HepG2 (cell line): ENCODE data around the gene AADACL4. TPM values are rescaled to one million over a fixed set of nuclear protein-coding genes. Genes with fewer than 3 reads are reported as not detected.

Experiments used
- ATAC-seq: fragments of 200-7000 bp; cut with Tn5 transposase; 3 replicates; pipeline ENCODE4 v1.9.1; 2020; ENCODE audit warnings: mild to moderate bottlenecking, moderate library complexity
- BruUV-seq: library from RNA; stranded (reverse); fragments of 400-500 nt; replicated peaks from 2 replicates; lab custom pipeline; 2021; lab: Mats Ljungman, UMichigan
- CTCF ChIA-PET: fragments of 300-600 bp; formaldehyde crosslinking; extraction: SDS; loops from one replicate; lab custom pipeline; 2021; ENCODE audit warnings: low total read pairs, inconsistent platforms, low intra/inter-chr PET ratio; lab: Yijun Ruan, JAX
- POLR2A ChIA-PET: fragments of 350-600 bp; sonication (Branson Sonifier 250); formaldehyde crosslinking; loops from one replicate; lab custom pipeline; 2020; ENCODE audit warnings: antibody characterized with exemption, inconsistent platforms; lab: Yijun Ruan, JAX
- DNase-seq: peaks from one replicate; pipeline ENCODE4 v3.0.0-alpha.2; 2015; ENCODE audit warnings: low spot score
- FAIRE-seq: peaks from 3 replicates; lab custom pipeline; 2011; peaks lifted over from hg19 to GRCh38; lab: Jason Lieb, UNC
- H2AFZ ChIP-seq: one replicate; pipeline ENCODE4 v1.6.1; 2011; ENCODE audit warnings: low read length, inconsistent platforms
- H3K27ac ChIP-seq: fragments of 300-600 bp; 3 replicates; pipeline ENCODE4 v1.8.0; 2011; ENCODE audit warnings: mixed run types, mild to moderate bottlenecking, mixed read lengths, low read length, inconsistent platforms; ENCODE audit not compliant: insufficient read depth; ENCODE audit errors: extremely low read length
- H3K27me3 ChIP-seq, 2 experiments: fragments of 200-600 bp in 1 of 2; 2 replicates in 1 of 2; 3 replicates in 1 of 2; pipeline versions ENCODE4 v1.6.0 to v1.8.0; 2011; ENCODE audit warnings: low read length in 2 of 2, mild to moderate bottlenecking in 2 of 2, moderate library complexity in 2 of 2, inconsistent platforms in 1 of 2; ENCODE audit not compliant: insufficient read depth in 2 of 2, control insufficient read depth in 1 of 2
- H3K36me3 ChIP-seq, 2 experiments: fragments of 200-600 bp in 1 of 2; replicated peaks in 1 of 2; 2 replicates in 1 of 2; 3 replicates in 1 of 2; pipeline versions ENCODE4 v1.5.1 to v1.8.0; 2011; ENCODE audit warnings: low read length in 2 of 2, inconsistent platforms in 1 of 2; ENCODE audit not compliant: insufficient read depth in 2 of 2, control insufficient read depth in 1 of 2
- H3K4me1 ChIP-seq: 2 replicates; pipeline ENCODE4 v1.5.1; 2012; ENCODE audit warnings: low read length, inconsistent platforms; ENCODE audit not compliant: insufficient read depth
- H3K4me2 ChIP-seq: 2 replicates; pipeline ENCODE4 v1.6.0; 2011; ENCODE audit warnings: low read depth, low read length, inconsistent platforms
- H3K4me3 ChIP-seq, 3 experiments: fragments of 200-600 bp in 1 of 3; sonication (generic), shearing (Covaris generic) in 1 of 3; replicated peaks in 1 of 3; 2 replicates each; pipeline ENCODE4 v1.5.1; 2011 to 2016; ENCODE audit warnings: low read length in 3 of 3, inconsistent platforms in 2 of 3, low read depth in 2 of 3, mild to moderate bottlenecking in 2 of 3, control low read depth in 1 of 3, mixed read lengths in 1 of 3; ENCODE audit not compliant: insufficient read depth in 1 of 3
- H3K79me2 ChIP-seq: one replicate; pipeline ENCODE4 v1.6.1; 2011; ENCODE audit warnings: low read length, inconsistent platforms; ENCODE audit not compliant: insufficient read depth
- H3K9ac ChIP-seq: 2 replicates; pipeline ENCODE4 v1.6.0; 2011; ENCODE audit warnings: mild to moderate bottlenecking, low read depth, low read length, inconsistent platforms; ENCODE audit not compliant: insufficient read depth
- H3K9me3 ChIP-seq: 2 replicates; pipeline ENCODE4 v1.5.1; 2012; ENCODE audit warnings: mild to moderate bottlenecking, low read length
- H4K20me1 ChIP-seq: 2 replicates; pipeline ENCODE4 v1.6.0; 2011; ENCODE audit warnings: inconsistent platforms, mild to moderate bottlenecking, low read length, moderate library complexity; ENCODE audit not compliant: insufficient read depth
- DZIP1 ChIP-seq: sonication (generic); formaldehyde crosslinking; IDR thresholded peaks from 2 replicates; pipeline ENCODE4 v1.5.0; 2020; ENCODE audit warnings: mild to moderate bottlenecking, missing genetic modification reagents
- MED8 ChIP-seq: sonication (generic); formaldehyde crosslinking; IDR thresholded peaks from 2 replicates; pipeline ENCODE4 v1.8.1; 2023; ENCODE audit warnings: mild to moderate bottlenecking, missing genetic modification reagents; ENCODE audit not compliant: insufficient replicate concordance
- POGK ChIP-seq: sonication (generic); formaldehyde crosslinking; conservative IDR thresholded peaks from 2 replicates; pipeline ENCODE4 v1.8.0; 2022; ENCODE audit warnings: mild to moderate bottlenecking, moderate library complexity, missing genetic modification reagents
- SOX13 ChIP-seq, 3 experiments: fragments of 450-650 bp in 1 of 3; sonication (generic) in 1 of 3; formaldehyde crosslinking in 1 of 3; IDR thresholded peaks in 2 of 3; conservative IDR thresholded peaks in 1 of 3; 2 replicates each; pipeline versions ENCODE4 v1.5.0 to v1.6.1; 2016 to 2020; ENCODE audit warnings: antibody characterized with exemption in 1 of 3, mild to moderate bottlenecking in 1 of 3, missing compliant biosample characterization in 1 of 3, missing genetic modification reagents in 1 of 3, moderate library complexity in 1 of 3
- SUZ12 ChIP-seq: fragments of 150-350 bp; IDR thresholded peaks from 2 replicates; pipeline ENCODE4 v1.6.1; 2014; ENCODE audit warnings: low read depth, low read length
- ZBTB39 ChIP-seq: sonication (generic); formaldehyde crosslinking; IDR thresholded peaks from 2 replicates; pipeline ENCODE4 v1.5.0; 2020; ENCODE audit warnings: missing genetic modification reagents
- ZC3H13 ChIP-seq: sonication (generic); formaldehyde crosslinking; IDR thresholded peaks from 2 replicates; pipeline ENCODE4 v1.8.1; 2023; ENCODE audit warnings: mild to moderate bottlenecking, missing genetic modification reagents, moderate library complexity
- ZNF224 ChIP-seq: sonication (generic); formaldehyde crosslinking; IDR thresholded peaks from 2 replicates; pipeline ENCODE4 v1.5.0; 2020; ENCODE audit warnings: mild to moderate bottlenecking, missing genetic modification reagents
- WGBS: methylation state at CpG from one replicate; pipeline ENCODE4 v1.1.6; 2017; ENCODE audit warnings: low lambda C conversion rate; 5-methylcytosine and 5-hydroxymethylcytosine counted together
- in situ Hi-C: cut with HindIII; loops from 2 replicates; pipeline ENCODE4 v1.10.0; 2017; ENCODE audit warnings: low pct_unique_long_range_greater_than_20kb; ENCODE audit not compliant: extremely low pct_ligation_motif_present
- intact Hi-C: fragments of 100-400 bp; cut with micrococcal nuclease; formaldehyde crosslinking; loops from one replicate; pipeline ENCODE4 v1.10.0; 2022; ENCODE audit not compliant: unreplicated experiment
- polyA plus RNA-seq, 8 experiments: library from polyadenylated mRNA; depleted of rRNA in 3 of 8; stranded (reverse) in 7 of 8; unstranded in 1 of 8; fragments of >200 nt; fragmentation: Illumina TruSeq in 4 of 8; extraction: Trizol in 4 of 8; gene quantifications; 2 replicates each; pipeline versions ENCODE4 v1.2.1 to v1.2.3, GENCODE V29; 2011 to 2016; ENCODE audit warnings: low read depth in 4 of 8, missing spikeins in 1 of 8, mixed read lengths in 1 of 8; ENCODE audit not compliant: insufficient read depth in 1 of 8
- total RNA-seq, 5 experiments: library from RNA; depleted of rRNA; stranded (reverse); fragments of >200 nt; fragmentation: Illumina TruSeq; extraction: Trizol; gene quantifications; 2 replicates each; pipeline ENCODE4 v1.2.3, GENCODE V29; 2016; ENCODE audit warnings: low read depth in 1 of 5
- TF ChIP-seq, protein P1 (sequence below): sonication (generic); formaldehyde crosslinking; IDR thresholded peaks from 2 replicates; pipeline ENCODE4 v1.9.0; 2022; ENCODE audit warnings: missing genetic modification reagents, mild to moderate bottlenecking, borderline replicate concordance
- TF ChIP-seq, protein P2 (sequence below): sonication (generic); formaldehyde crosslinking; IDR thresholded peaks from 2 replicates; pipeline ENCODE4 v1.4.0; 2020; ENCODE audit warnings: missing genetic modification reagents

The AADACL4 gene
- total and polyA plus RNA-seq, 2 of the 13 experiments (the other 11 are each of a cell fraction or from before 2014, with no cell fraction given): not detected

DNA sequence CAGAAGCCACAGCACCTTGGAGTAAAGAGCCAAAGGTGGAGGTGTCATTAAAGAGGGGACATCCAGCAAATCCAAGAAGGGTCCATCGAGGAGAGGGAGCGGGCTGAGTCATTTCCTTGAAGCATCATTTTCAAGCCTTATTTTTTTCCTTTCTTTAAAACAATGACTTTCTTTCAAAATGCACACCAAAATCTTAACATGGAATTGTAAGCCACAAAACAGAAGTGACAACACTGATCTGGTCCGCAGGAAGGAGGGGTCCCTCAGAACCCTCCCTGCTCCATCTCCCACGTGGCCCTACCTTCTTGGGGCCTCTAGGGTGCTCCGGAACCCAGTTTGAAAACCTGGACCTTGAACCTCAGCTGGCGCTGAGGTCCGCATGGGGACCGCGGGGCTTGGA is 40.7 kb upstream of the AADACL4 start:
- peaks cover 84% of the 10 kb centered on the region for H3K79me2 ChIP-seq
- WGBS: 89% methylated on average over 9 of the region's 9 CpGs
- H3K9ac ChIP-seq: no peak overlapping the region
- no peak for ATAC-seq
- H3K9me3 ChIP-seq: no peaks in the 10 kb centered on the region
- CTCF ChIA-PET: interaction anchor here (4.2 kb wide), 1 partner anchor 16 kb away, joined by 56 read pairs; the partner anchor contains the start of gene DHRS3
- H3K4me2 ChIP-seq: no peak overlapping the region
- no peak for FAIRE-seq
- H3K27ac ChIP-seq: no peak overlapping the region
- H2AFZ ChIP-seq: no peak overlapping the region
- intact Hi-C loops: no loop called here
- no TSS peak for BruUV-seq
- H3K4me3 ChIP-seq: no peak overlapping the region
- no peak for DNase-seq
- in situ Hi-C loops: no loop called here
- H3K4me1 ChIP-seq: peaks cover 94% of the 10 kb centered on the region
- H3K36me3 ChIP-seq: peaks cover 11 to 55% of the 10 kb centered on the region in 2 experiments
- H4K20me1 ChIP-seq: peaks cover 91% of the 10 kb centered on the region
- POLR2A ChIA-PET: interaction anchor here (1.7 to 17.4 kb wide), 2 partner anchors 14 to 223 kb away, joined by 4 to 357 read pairs; partner anchors contain the start of gene DHRS3
- no peaks in the 10 kb centered on the region for H3K27me3 ChIP-seq
- TF ChIP-seq POGK (CRISPR knock-in tag) (no peak), DZIP1 (CRISPR knock-in tag) (no peak), ZBTB39 (no peak), MED8 (CRISPR knock-in tag) (no peak), ZNF224 (CRISPR knock-in tag) (no peak), SUZ12 (no peak), ZC3H13 (CRISPR knock-in tag) (peak; percentile 24; the same call in 1 of the 2 replicates), SOX13 (IDR thresholded peaks at IDR 0.05) (no peak), SOX13 (CRISPR knock-in tag; conservative IDR thresholded peaks at IDR 0.05 in 1 of 2, IDR thresholded peaks at IDR 0.05 in 1 of 2) (no peak)
- TF ChIP-seq, protein P1, sequence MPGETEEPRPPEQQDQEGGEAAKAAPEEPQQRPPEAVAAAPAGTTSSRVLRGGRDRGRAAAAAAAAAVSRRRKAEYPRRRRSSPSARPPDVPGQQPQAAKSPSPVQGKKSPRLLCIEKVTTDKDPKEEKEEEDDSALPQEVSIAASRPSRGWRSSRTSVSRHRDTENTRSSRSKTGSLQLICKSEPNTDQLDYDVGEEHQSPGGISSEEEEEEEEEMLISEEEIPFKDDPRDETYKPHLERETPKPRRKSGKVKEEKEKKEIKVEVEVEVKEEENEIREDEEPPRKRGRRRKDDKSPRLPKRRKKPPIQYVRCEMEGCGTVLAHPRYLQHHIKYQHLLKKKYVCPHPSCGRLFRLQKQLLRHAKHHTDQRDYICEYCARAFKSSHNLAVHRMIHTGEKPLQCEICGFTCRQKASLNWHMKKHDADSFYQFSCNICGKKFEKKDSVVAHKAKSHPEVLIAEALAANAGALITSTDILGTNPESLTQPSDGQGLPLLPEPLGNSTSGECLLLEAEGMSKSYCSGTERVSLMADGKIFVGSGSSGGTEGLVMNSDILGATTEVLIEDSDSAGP (CRISPR knock-in tag): 0 out of 2 replicates have a peak, but pooled peaks have one; percentile 4
- TF ChIP-seq, protein P2, sequence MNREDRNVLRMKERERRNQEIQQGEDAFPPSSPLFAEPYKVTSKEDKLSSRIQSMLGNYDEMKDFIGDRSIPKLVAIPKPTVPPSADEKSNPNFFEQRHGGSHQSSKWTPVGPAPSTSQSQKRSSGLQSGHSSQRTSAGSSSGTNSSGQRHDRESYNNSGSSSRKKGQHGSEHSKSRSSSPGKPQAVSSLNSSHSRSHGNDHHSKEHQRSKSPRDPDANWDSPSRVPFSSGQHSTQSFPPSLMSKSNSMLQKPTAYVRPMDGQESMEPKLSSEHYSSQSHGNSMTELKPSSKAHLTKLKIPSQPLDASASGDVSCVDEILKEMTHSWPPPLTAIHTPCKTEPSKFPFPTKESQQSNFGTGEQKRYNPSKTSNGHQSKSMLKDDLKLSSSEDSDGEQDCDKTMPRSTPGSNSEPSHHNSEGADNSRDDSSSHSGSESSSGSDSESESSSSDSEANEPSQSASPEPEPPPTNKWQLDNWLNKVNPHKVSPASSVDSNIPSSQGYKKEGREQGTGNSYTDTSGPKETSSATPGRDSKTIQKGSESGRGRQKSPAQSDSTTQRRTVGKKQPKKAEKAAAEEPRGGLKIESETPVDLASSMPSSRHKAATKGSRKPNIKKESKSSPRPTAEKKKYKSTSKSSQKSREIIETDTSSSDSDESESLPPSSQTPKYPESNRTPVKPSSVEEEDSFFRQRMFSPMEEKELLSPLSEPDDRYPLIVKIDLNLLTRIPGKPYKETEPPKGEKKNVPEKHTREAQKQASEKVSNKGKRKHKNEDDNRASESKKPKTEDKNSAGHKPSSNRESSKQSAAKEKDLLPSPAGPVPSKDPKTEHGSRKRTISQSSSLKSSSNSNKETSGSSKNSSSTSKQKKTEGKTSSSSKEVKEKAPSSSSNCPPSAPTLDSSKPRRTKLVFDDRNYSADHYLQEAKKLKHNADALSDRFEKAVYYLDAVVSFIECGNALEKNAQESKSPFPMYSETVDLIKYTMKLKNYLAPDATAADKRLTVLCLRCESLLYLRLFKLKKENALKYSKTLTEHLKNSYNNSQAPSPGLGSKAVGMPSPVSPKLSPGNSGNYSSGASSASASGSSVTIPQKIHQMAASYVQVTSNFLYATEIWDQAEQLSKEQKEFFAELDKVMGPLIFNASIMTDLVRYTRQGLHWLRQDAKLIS: no peak
